HUES64 (cell line): ENCODE data around the gene CCT2.
"Not testable (repeated sequence)": the region's sequence is repeated elsewhere in the genome, so short reads cannot be mapped to it uniquely, and the experiment has no call there.

Experiments
- H3K27ac ChIP-seq: 2 replicates; pipeline ENCODE4 v1.7.0; 2013; ENCODE audit warnings: low read depth, low read length, inconsistent platforms
- H3K27me3 ChIP-seq: 2 replicates; pipeline ENCODE4 v1.6.1; 2013; ENCODE audit warnings: mild to moderate bottlenecking, low read length; ENCODE audit not compliant: insufficient read depth
- H3K36me3 ChIP-seq: 2 replicates; pipeline ENCODE4 v1.6.1; 2013; ENCODE audit warnings: mild to moderate bottlenecking, low read length; ENCODE audit not compliant: insufficient read depth
- H3K4me1 ChIP-seq: 2 replicates; pipeline ENCODE4 v1.6.1; 2013; ENCODE audit warnings: mild to moderate bottlenecking, low read length, moderate library complexity; ENCODE audit not compliant: insufficient read depth
- H3K4me3 ChIP-seq: 2 replicates; pipeline ENCODE4 v1.5.1; 2013; ENCODE audit warnings: mild to moderate bottlenecking, low read length, moderate library complexity
- H3K9ac ChIP-seq: 2 replicates; pipeline ENCODE4 v1.6.1; 2013; ENCODE audit warnings: mild to moderate bottlenecking, low read depth, low read length
- H3K9me3 ChIP-seq: 2 replicates; pipeline ENCODE4 v1.6.1; 2013; ENCODE audit warnings: low read depth, low read length; ENCODE audit not compliant: insufficient read depth
- WGBS: fragments of 150-250, 120-280 bp; methylation state at CpG from one replicate; pipeline ENCODE4 v1.1.7; 2013; ENCODE audit warnings: missing lambda C conversion rate; 5-methylcytosine and 5-hydroxymethylcytosine counted together

Gene CCT2

DNA sequence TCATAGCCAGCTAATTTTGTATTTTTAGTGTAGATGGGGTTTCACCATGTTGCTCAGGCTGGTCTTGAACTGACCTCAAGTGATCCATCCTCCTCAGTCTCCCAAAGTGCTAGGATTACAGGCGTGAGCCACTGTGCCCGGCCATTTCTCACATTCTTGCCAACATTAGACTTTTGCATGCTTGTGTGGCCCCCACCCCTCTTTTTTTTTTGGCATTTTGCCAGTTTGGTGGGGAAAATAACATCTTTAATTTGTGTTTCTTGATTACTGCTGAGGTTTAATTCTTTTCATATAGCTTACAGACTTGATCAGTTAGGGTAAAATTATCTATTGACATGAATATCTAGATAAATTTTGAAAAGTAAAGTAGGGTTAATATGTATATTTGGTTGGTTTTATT, 3.8 kb downstream of the CCT2 start:
- Histone ChIP-seq H3K9me3 (no peaks in the 10 kb centered on the region), H3K9ac (no peak overlapping the region), H3K4me1 (peaks cover 3% of the 10 kb centered on the region; the same call in 1 of the 2 replicates), H3K27me3 (no peaks in the 10 kb centered on the region), H3K27ac (no peak overlapping the region), H3K4me3 (no peak overlapping the region), H3K36me3 (peaks cover 82% of the 10 kb centered on the region)
- WGBS = 94% methylated on average over 2 of the region's 2 CpGs

DNA sequence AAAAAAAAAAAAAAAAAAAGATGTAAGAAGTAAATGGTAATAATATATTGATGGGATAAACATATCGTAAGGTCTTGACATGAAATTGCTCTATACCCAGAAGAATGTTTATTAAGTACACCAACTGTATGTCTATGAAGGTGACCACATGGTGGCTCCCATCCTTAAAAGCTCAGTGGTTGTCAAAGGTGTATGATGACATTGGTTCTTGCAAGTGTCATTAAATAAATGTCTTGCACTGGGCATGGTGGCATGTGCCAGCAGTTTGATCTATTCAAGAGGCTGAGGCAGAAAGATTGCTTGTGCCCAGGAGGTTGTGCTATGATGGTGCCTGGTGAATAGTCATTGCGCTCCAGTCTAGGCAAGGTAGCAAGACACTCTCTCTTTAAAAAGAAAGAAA, 10.4 kb downstream of the CCT2 start:
- Histone ChIP-seq H3K27me3 (no peaks in the 10 kb centered on the region), H3K27ac (no peak overlapping the region), H3K36me3 (peaks cover 98% of the 10 kb centered on the region), H3K9ac (no peak overlapping the region), H3K9me3 (no peaks in the 10 kb centered on the region), H3K4me1 (no peaks in the 10 kb centered on the region), H3K4me3 (no peak overlapping the region)
- 93% methylated on average over 2 of the region's 2 CpGs for WGBS

GRCh38 chr12:69598174-69598753, 13.0 kb downstream of the CCT2 start:
- no peaks in the 10 kb centered on the region for H3K4me1 ChIP-seq
- H3K9ac ChIP-seq = no peak overlapping the region
- peaks cover 98% of the 10 kb centered on the region for H3K36me3 ChIP-seq
- no peak overlapping the region for H3K4me3 ChIP-seq
- no peaks in the 10 kb centered on the region for H3K27me3 ChIP-seq
- no peak overlapping the region for H3K27ac ChIP-seq
- 97% methylated on average over 3 of the region's 4 CpGs for WGBS
- 0 out of 2 replicates have a peak, but pooled peaks cover under 1% of the 10 kb centered on the region for H3K9me3 ChIP-seq

- Histone ChIP-seq H3K9ac (no peak overlapping the region), H3K36me3 (peaks cover 76% of the 10 kb centered on the region), H3K4me3 (no peak overlapping the region), H3K9me3 (peaks cover 3% of the 10 kb centered on the region; the same call in 1 of the 2 replicates), H3K4me1 (no peaks in the 10 kb centered on the region), H3K27ac (no peak overlapping the region), H3K27me3 (no peaks in the 10 kb centered on the region)
Measured at GRCh38 chr12:69600804-69601203, 15.5 kb downstream of the CCT2 start.

GRCh38 chr12:69601962-69602685, 16.9 kb downstream of the CCT2 start:
- Histone ChIP-seq H3K4me3 (no peak overlapping the region), H3K27me3 (no peaks in the 10 kb centered on the region), H3K36me3 (peaks cover 63% of the 10 kb centered on the region), H3K4me1 (no peaks in the 10 kb centered on the region), H3K9ac (no peak overlapping the region), H3K27ac (no peak overlapping the region), H3K9me3 (peaks cover 3% of the 10 kb centered on the region; the same call in 1 of the 2 replicates)
- 95% methylated on average over 6 of the region's 6 CpGs for WGBS

DNA sequence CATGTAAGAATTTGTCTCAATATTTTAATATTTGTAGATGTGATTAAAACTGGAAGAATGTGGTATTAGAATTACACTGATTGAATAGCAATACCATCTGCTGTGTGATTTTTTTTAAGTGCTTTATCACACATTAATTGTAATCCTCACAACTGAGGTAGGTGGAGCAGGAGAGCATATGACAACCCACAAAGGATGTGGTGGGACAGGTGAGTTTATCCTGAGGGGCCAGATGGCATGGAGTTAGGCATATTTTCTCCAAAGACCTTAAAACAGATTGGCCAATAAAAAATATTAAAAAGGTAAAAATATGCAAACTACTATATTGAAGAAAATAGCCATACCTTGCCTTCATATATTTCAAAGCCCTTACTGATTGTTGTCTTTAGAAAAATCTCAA, 17.7 kb downstream of the CCT2 start:
- Histone ChIP-seq H3K36me3 (peaks cover 54% of the 10 kb centered on the region), H3K27me3 (no peaks in the 10 kb centered on the region), H3K4me3 (no peak overlapping the region), H3K4me1 (no peaks in the 10 kb centered on the region), H3K9me3 (peaks cover 3% of the 10 kb centered on the region; the same call in 1 of the 2 replicates), H3K9ac (no peak overlapping the region), H3K27ac (no peak overlapping the region)

GRCh38 chr12:69603556-69603955, 18.3 kb downstream of the CCT2 start:
- not testable (repeated sequence) for H3K27me3 ChIP-seq, H3K27ac ChIP-seq, H3K9ac ChIP-seq, H3K4me1 ChIP-seq, H3K4me3 ChIP-seq, H3K9me3 ChIP-seq
- H3K36me3 ChIP-seq = peaks cover 48% of the 10 kb centered on the region
- WGBS = 96% methylated on average over 4 of the region's 6 CpGs

- H3K4me3 ChIP-seq, H3K9me3 ChIP-seq, H3K27ac ChIP-seq, H3K27me3 ChIP-seq, H3K9ac ChIP-seq, H3K4me1 ChIP-seq: not testable (repeated sequence)
- 86% methylated on average over 2 of the region's 3 CpGs for WGBS
- peaks cover 41% of the 10 kb centered on the region for H3K36me3 ChIP-seq
Measured at GRCh38 chr12:69604275-69604674, 19.0 kb downstream of the CCT2 start.

DNA sequence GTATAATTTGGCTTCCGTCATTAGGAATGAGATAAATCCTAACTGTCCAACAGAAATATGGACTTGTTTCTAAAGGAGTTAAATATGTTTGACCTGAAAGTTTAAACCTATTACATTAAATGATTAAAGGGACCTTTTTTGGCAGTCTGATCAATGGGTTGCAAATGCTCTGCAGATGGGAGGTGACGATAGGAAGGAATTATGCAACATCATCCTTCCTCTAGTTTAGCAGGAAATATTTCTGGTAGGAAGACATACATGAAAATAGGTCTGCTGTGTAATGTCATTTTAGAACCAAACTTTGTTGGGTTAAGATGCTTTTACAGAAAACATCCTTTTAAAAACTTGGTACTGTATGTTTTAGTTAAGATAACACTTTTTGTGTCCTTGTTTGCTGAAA, 22.9 kb downstream of the CCT2 start:
- Histone ChIP-seq H3K4me3 (no peak overlapping the region), H3K27ac (no peak overlapping the region), H3K9me3 (peaks cover 3% of the 10 kb centered on the region; the same call in 1 of the 2 replicates), H3K36me3 (peaks cover 4% of the 10 kb centered on the region), H3K9ac (no peak overlapping the region), H3K27me3 (no peaks in the 10 kb centered on the region), H3K4me1 (no peaks in the 10 kb centered on the region)
- WGBS = 92% methylated on average over 2 of the region's 2 CpGs

- Histone ChIP-seq H3K9ac (no peak overlapping the region), H3K4me1 (no peaks in the 10 kb centered on the region), H3K9me3 (no peaks in the 10 kb centered on the region), H3K36me3 (no peaks in the 10 kb centered on the region), H3K27ac (no peak overlapping the region), H3K4me3 (no peak overlapping the region), H3K27me3 (no peaks in the 10 kb centered on the region)
- WGBS = 96% methylated on average over 15 of the region's 15 CpGs
Measured at GRCh38 chr12:69610126-69610525, 24.9 kb downstream of the CCT2 start.

DNA sequence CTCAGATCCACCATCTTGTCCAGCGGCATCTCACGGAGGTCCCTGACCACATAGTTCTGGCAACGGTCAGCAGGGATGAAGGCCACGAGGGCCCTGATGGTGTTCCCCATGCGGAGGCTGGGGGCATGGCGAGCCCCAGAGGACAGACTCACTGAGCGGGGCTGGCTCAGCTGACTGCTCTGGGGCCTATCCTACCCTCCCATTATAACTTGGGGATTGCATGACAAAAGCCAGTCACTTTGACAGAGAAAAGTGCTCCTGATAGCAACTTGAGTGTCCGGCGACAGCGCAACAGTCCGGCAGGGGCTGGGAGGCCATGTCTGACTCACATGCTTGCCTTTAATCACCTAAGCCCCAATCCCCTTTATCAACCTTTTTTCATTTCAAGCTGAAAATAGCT, 25.5 kb downstream of the CCT2 start, which contains the start of gene LRRC10:
Gene LRRC10, minus strand, starts transcription at position 179 of the 400 bp plus-strand sequence. Its CDS starts 69 bp downstream, at position 110.
- Histone ChIP-seq H3K9me3 (no peaks in the 10 kb centered on the region), H3K9ac (no peak within 1 kb of the TSS), H3K4me3 (no peak within 1 kb of the TSS), H3K4me1 (no peaks in the 10 kb centered on the region), H3K27ac (no peak within 1 kb of the TSS), H3K36me3 (no peaks in the 10 kb centered on the region), H3K27me3 (no peaks in the 10 kb centered on the region)
- 92% methylated on average over 11 of the region's 11 CpGs for WGBS
